Tibial artery (tissue), 4 donors: ENCODE results near the gene FAM117A.
A peak's percentile ranks its signal among the peaks of the same experiment; 100 is the strongest.

Experiments
- DNase-seq, 2 donors: peaks; one replicate each; pipeline ENCODE4 v3.0.0-alpha.2; 2019
- H3K27ac ChIP-seq, 2 donors: fragments of 200-600 bp; sonication (generic) in 1 of 2; 1 replicate in 1 of 2; 2 replicates in 1 of 2; pipeline ENCODE4 v1.5.1; 2018 to 2019; ENCODE audit warnings: mild to moderate bottlenecking in 1 of 2
- H3K27me3 ChIP-seq, 2 donors: fragments of 200-600 bp; sonication (generic) in 1 of 2; one replicate each; pipeline versions ENCODE4 v1.5.1 to v1.6.0; 2016 to 2019
- H3K36me3 ChIP-seq, 3 donors: fragments of 200-600 bp; sonication (generic) in 2 of 3; one replicate each; pipeline ENCODE4 v1.5.1; 2016 to 2019; ENCODE audit warnings: mild to moderate bottlenecking in 2 of 3
- H3K4me1 ChIP-seq, 4 donors: fragments of 200-600 bp; sonication (generic) in 2 of 4; 1 replicate in 3 of 4; 2 replicates in 1 of 4; pipeline ENCODE4 v1.5.1; 2016 to 2019
- H3K4me3 ChIP-seq, 2 donors: fragments of 200-600 bp; sonication (generic) in 1 of 2; 1 replicate in 1 of 2; 2 replicates in 1 of 2; pipeline ENCODE4 v1.5.1; 2018 to 2019; ENCODE audit warnings: mild to moderate bottlenecking in 2 of 2
- H3K9me3 ChIP-seq, 3 donors: fragments of 200-600 bp; sonication (generic) in 1 of 3; one replicate each; pipeline ENCODE4 v1.5.1; 2016 to 2019
- CTCF ChIP-seq, 2 experiments: fragments of 200-600 bp in 1 of 2; fragments of 450-650 bp in 1 of 2; IDR thresholded peaks; one replicate each; pipeline ENCODE4 v1.5.1; 2017 to 2019; ENCODE audit warnings: antibody characterized with exemption in 2 of 2, mild to moderate bottlenecking in 1 of 2, moderate library complexity in 1 of 2
- intact Hi-C: fragments of 100-400 bp; cut with DNase I; formaldehyde crosslinking; loops from one replicate; pipeline ENCODE4 v1.15.0; 2023; ENCODE audit warnings: low total_unique reads

FAM117A gene

GRCh38 chr17:49688848-49689247 lies 75.1 kb downstream of the FAM117A start:
- H3K4me1 ChIP-seq, result peaks cover 0 to 63% (median 41%) of the 10 kb centered on the region in 4 donors
- H3K36me3 ChIP-seq, result no peaks in the 10 kb centered on the region
- DNase-seq, result no peak
- peak overlapping the region; percentile 86 to 90 for H3K27ac ChIP-seq
- H3K27me3 ChIP-seq, result no peaks in the 10 kb centered on the region
- no peak overlapping the region for H3K4me3 ChIP-seq
- no peaks in the 10 kb centered on the region for H3K9me3 ChIP-seq
- no peak for TF ChIP-seq CTCF (IDR thresholded peaks at IDR 0.05)
- intact Hi-C loops, result no loop called here

- TF ChIP-seq CTCF (IDR thresholded peaks at IDR 0.05), result no peak
- H3K9me3 ChIP-seq, result no peaks in the 10 kb centered on the region
- no peak for DNase-seq
- H3K27ac ChIP-seq, result peak overlapping the region; percentile 86 to 90
- peaks cover 0 to 59% (median 41%) of the 10 kb centered on the region in 4 donors for H3K4me1 ChIP-seq
- no peaks in the 10 kb centered on the region for H3K27me3 ChIP-seq
- no peak overlapping the region for H3K4me3 ChIP-seq
- no peaks in the 10 kb centered on the region for H3K36me3 ChIP-seq
- intact Hi-C loops, result no loop called here
Measured at GRCh38 chr17:49687878-49688491, 75.9 kb downstream of the FAM117A start.

GRCh38 chr17:49681106-49681979 lies 82.6 kb downstream of the FAM117A start:
- no peak for TF ChIP-seq CTCF (IDR thresholded peaks at IDR 0.05)
- H3K4me1 ChIP-seq, result peaks cover 0 to 8% (median 3%) of the 10 kb centered on the region in 4 donors
- DNase-seq, result no peak
- H3K4me3 ChIP-seq, result no peak overlapping the region
- H3K36me3 ChIP-seq, result no peaks in the 10 kb centered on the region
- intact Hi-C loops, result no loop called here
- H3K27me3 ChIP-seq, result no peaks in the 10 kb centered on the region
- no peaks in the 10 kb centered on the region for H3K9me3 ChIP-seq
- no peak overlapping the region for H3K27ac ChIP-seq

GRCh38 chr17:49680314-49680713 lies 83.6 kb downstream of the FAM117A start:
- DNase-seq, result no peak
- Histone ChIP-seq H3K36me3 (no peaks in the 10 kb centered on the region), H3K27me3 (no peaks in the 10 kb centered on the region), H3K27ac (peak overlapping the region in 1 of 2 donors; percentile 44), H3K4me1 (peaks cover 0 to 19% (median 8%) of the 10 kb centered on the region in 4 donors), H3K4me3 (no peak overlapping the region), H3K9me3 (no peaks in the 10 kb centered on the region)
- intact Hi-C loops, result no loop called here
- TF ChIP-seq CTCF (IDR thresholded peaks at IDR 0.05), result no peak

- peaks cover 0 to 5% (median 0%) of the 10 kb centered on the region in 3 donors for H3K36me3 ChIP-seq
- TF ChIP-seq CTCF (IDR thresholded peaks at IDR 0.05), result no peak
- no peaks in the 10 kb centered on the region for H3K27me3 ChIP-seq
- H3K4me1 ChIP-seq, result peaks cover 0 to 38% (median 24%) of the 10 kb centered on the region in 4 donors
- intact Hi-C loops, result loop anchor here (10.0 kb wide), 1 partner anchor 63 kb away; no protein-coding TSS in a partner anchor
- peak within 1 kb of the TSS; percentile 73 to 80 for H3K4me3 ChIP-seq
- peak; percentile 100 for DNase-seq
- H3K27ac ChIP-seq, result peak within 1 kb of the TSS; percentile 95 to 99
- no peaks in the 10 kb centered on the region for H3K9me3 ChIP-seq
Measured at GRCh38 chr17:49677933-49678847, 85.7 kb downstream of the FAM117A start, which contains the start of gene SPOP. TSS of gene SPOP (minus strand) at chr17:49678097. CDS start at chr17:49622810, 55,287 bp downstream.
